K562 (cell line): ENCODE data around the gene AVPR1B. TPM values are rescaled to one million over a fixed set of nuclear protein-coding genes. Genes with fewer than 3 reads are reported as not detected.

ENCODE experiments used
- CBFA2T3 ChIP-seq: fragments of 450-650 bp; IDR thresholded peaks from 2 replicates; pipeline ENCODE4 v1.6.1; 2017
- LCOR ChIP-seq: sonication (generic); formaldehyde crosslinking; IDR thresholded peaks from 2 replicates; pipeline ENCODE4 v1.8.0; 2022; ENCODE audit warnings: mild to moderate bottlenecking, missing genetic modification reagents
- NEUROD1 ChIP-seq: fragments of 150-350 bp; IDR thresholded peaks from 2 replicates; pipeline ENCODE4 v1.6.1; 2014; ENCODE audit warnings: borderline replicate concordance, low read length, low read depth; ENCODE audit not compliant: partially characterized antibody
- TRIM24 ChIP-seq, 2 experiments: fragments of 450-650 bp; IDR thresholded peaks; 2 replicates each; pipeline ENCODE4 v1.6.1; 2016
- ZBTB17 ChIP-seq: fragments of 450-650 bp; formaldehyde crosslinking; IDR thresholded peaks from 2 replicates; pipeline ENCODE4 v1.4.0; 2020; ENCODE audit warnings: mild to moderate bottlenecking
- ZNF165 ChIP-seq: fragments of 250-450 bp; sonication (Bioruptor Pico); IDR thresholded peaks from 2 replicates; pipeline ENCODE4 v1.4.0; 2020; ENCODE audit warnings: borderline replicate concordance
- ZNF23 ChIP-seq: fragments of 250-450 bp; sonication (Bioruptor Pico); IDR thresholded peaks from 2 replicates; pipeline ENCODE4 v1.4.0; 2020; ENCODE audit warnings: mild to moderate bottlenecking
- ZNF239 ChIP-seq: fragments of 250-450 bp; sonication (Bioruptor Pico); IDR thresholded peaks from 2 replicates; pipeline ENCODE4 v1.4.0; 2020; ENCODE audit warnings: mild to moderate bottlenecking
- polyA plus RNA-seq, 8 experiments: library from polyadenylated mRNA; depleted of rRNA in 4 of 8; stranded (reverse) in 5 of 8; unstranded in 3 of 8; fragments of >200 nt; fragmentation: Nextera tagmentation in 2 of 8; fragmentation: Illumina TruSeq in 1 of 8; extraction: Ambion mirVana in 2 of 8; extraction: Trizol in 1 of 8; gene quantifications; 2 replicates each; pipeline versions ENCODE4 v1.2.1 to v1.2.3, GENCODE V29; 2011 to 2014; ENCODE audit warnings: inconsistent platforms in 1 of 8, missing spikeins in 1 of 8
- total RNA-seq, 7 experiments: library from RNA; depleted of rRNA in 6 of 7; stranded (reverse); fragments of >200 nt in 6 of 7; fragmentation: Illumina TruSeq in 2 of 7; extraction: Trizol in 2 of 7; gene quantifications; 2 replicates each; pipeline versions ENCODE4 v1.2.1 to v1.2.3, GENCODE V29; 2011 to 2021; ENCODE audit warnings: low replicate concordance in 1 of 7
- TF ChIP-seq, protein P1 (sequence below): fragments of 450-650 bp; formaldehyde crosslinking; IDR thresholded peaks from 2 replicates; pipeline ENCODE4 v1.4.0; 2020; ENCODE audit warnings: mild to moderate bottlenecking, mixed read lengths
- TF ChIP-seq, protein P2 (sequence below): IDR thresholded peaks from 2 replicates; pipeline ENCODE4 v1.6.1; 2014; ENCODE audit warnings: antibody characterized with exemption
- TF ChIP-seq, protein P3 (sequence below): sonication (generic); formaldehyde crosslinking; IDR thresholded peaks from 2 replicates; pipeline ENCODE4 v1.8.1; 2022; ENCODE audit warnings: missing genetic modification reagents
- TF ChIP-seq, protein P4 (sequence below): fragments of 450-650 bp; IDR thresholded peaks from 2 replicates; pipeline ENCODE4 v1.6.1; 2016; ENCODE audit warnings: mild to moderate bottlenecking, moderate library complexity

Gene AVPR1B
- total and polyA plus RNA-seq, 9 of the 15 experiments (the other 6 are each of a cell fraction or from before 2014, with no cell fraction given), result not detected

DNA sequence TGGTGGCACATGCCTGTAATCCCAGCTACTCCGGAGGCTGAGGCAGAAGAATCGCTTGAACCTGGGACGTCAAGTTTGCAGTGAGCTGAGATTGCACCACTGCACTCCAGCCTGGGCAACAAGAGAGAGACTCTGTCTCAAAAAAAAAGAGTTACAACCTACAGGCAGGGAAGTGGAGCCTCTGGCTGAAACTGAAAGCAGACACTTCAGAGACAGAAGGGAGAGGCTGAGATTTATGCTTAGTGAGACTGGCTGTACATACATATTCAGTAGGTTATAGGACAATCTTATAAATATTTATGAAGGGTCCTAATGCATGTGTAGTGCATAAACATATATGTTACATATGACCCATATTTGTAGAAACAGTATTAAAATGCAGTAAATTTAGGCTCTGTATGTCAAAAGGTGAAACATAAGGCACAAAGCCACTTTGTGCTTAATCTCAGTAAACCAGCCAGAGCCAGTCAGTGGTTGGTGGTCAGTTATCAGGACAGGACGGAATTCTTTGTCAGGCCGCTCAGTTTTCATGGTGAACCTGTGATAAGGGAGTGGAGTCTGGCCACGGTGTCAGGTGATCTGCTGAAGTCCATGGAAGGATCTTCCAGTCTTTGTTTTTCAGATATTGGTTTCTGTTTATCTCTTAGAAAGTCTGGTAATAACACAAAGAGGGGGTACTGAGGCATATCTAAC lies 50.6 kb downstream of the AVPR1B start (continued):
- TF ChIP-seq, protein P1, sequence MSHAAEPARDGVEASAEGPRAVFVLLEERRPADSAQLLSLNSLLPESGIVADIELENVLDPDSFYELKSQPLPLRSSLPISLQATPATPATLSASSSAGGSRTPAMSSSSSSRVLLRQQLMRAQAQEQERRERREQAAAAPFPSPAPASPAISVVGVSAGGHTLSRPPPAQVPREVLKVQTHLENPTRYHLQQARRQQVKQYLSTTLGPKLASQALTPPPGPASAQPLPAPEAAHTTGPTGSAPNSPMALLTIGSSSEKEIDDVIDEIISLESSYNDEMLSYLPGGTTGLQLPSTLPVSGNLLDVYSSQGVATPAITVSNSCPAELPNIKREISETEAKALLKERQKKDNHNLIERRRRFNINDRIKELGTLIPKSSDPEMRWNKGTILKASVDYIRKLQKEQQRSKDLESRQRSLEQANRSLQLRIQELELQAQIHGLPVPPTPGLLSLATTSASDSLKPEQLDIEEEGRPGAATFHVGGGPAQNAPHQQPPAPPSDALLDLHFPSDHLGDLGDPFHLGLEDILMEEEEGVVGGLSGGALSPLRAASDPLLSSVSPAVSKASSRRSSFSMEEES (CRISPR knock-in tag), result peak; percentile 50
- TF ChIP-seq, protein P2, sequence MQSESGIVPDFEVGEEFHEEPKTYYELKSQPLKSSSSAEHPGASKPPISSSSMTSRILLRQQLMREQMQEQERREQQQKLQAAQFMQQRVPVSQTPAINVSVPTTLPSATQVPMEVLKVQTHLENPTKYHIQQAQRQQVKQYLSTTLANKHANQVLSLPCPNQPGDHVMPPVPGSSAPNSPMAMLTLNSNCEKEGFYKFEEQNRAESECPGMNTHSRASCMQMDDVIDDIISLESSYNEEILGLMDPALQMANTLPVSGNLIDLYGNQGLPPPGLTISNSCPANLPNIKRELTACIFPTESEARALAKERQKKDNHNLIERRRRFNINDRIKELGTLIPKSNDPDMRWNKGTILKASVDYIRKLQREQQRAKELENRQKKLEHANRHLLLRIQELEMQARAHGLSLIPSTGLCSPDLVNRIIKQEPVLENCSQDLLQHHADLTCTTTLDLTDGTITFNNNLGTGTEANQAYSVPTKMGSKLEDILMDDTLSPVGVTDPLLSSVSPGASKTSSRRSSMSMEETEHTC, result peak; percentile 79
- TF ChIP-seq, protein P3, sequence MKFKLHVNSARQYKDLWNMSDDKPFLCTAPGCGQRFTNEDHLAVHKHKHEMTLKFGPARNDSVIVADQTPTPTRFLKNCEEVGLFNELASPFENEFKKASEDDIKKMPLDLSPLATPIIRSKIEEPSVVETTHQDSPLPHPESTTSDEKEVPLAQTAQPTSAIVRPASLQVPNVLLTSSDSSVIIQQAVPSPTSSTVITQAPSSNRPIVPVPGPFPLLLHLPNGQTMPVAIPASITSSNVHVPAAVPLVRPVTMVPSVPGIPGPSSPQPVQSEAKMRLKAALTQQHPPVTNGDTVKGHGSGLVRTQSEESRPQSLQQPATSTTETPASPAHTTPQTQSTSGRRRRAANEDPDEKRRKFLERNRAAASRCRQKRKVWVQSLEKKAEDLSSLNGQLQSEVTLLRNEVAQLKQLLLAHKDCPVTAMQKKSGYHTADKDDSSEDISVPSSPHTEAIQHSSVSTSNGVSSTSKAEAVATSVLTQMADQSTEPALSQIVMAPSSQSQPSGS (CRISPR knock-in tag), result no peak
- TF ChIP-seq ZNF23 (CRISPR knock-in tag) (no peak), ZNF165 (no peak), LCOR (CRISPR knock-in tag) (peak; percentile 35; the same call in 1 of the 2 replicates), ZBTB17 (CRISPR knock-in tag) (no peak), TRIM24 (IDR thresholded peaks at IDR 0.05) (peak in 1 of 2 experiments; percentile 78; a peak in 3 of 4 replicates), ZNF239 (CRISPR knock-in tag) (no peak), CBFA2T3 (peak; percentile 95), NEUROD1 (no peak)
- TF ChIP-seq, protein P4, sequence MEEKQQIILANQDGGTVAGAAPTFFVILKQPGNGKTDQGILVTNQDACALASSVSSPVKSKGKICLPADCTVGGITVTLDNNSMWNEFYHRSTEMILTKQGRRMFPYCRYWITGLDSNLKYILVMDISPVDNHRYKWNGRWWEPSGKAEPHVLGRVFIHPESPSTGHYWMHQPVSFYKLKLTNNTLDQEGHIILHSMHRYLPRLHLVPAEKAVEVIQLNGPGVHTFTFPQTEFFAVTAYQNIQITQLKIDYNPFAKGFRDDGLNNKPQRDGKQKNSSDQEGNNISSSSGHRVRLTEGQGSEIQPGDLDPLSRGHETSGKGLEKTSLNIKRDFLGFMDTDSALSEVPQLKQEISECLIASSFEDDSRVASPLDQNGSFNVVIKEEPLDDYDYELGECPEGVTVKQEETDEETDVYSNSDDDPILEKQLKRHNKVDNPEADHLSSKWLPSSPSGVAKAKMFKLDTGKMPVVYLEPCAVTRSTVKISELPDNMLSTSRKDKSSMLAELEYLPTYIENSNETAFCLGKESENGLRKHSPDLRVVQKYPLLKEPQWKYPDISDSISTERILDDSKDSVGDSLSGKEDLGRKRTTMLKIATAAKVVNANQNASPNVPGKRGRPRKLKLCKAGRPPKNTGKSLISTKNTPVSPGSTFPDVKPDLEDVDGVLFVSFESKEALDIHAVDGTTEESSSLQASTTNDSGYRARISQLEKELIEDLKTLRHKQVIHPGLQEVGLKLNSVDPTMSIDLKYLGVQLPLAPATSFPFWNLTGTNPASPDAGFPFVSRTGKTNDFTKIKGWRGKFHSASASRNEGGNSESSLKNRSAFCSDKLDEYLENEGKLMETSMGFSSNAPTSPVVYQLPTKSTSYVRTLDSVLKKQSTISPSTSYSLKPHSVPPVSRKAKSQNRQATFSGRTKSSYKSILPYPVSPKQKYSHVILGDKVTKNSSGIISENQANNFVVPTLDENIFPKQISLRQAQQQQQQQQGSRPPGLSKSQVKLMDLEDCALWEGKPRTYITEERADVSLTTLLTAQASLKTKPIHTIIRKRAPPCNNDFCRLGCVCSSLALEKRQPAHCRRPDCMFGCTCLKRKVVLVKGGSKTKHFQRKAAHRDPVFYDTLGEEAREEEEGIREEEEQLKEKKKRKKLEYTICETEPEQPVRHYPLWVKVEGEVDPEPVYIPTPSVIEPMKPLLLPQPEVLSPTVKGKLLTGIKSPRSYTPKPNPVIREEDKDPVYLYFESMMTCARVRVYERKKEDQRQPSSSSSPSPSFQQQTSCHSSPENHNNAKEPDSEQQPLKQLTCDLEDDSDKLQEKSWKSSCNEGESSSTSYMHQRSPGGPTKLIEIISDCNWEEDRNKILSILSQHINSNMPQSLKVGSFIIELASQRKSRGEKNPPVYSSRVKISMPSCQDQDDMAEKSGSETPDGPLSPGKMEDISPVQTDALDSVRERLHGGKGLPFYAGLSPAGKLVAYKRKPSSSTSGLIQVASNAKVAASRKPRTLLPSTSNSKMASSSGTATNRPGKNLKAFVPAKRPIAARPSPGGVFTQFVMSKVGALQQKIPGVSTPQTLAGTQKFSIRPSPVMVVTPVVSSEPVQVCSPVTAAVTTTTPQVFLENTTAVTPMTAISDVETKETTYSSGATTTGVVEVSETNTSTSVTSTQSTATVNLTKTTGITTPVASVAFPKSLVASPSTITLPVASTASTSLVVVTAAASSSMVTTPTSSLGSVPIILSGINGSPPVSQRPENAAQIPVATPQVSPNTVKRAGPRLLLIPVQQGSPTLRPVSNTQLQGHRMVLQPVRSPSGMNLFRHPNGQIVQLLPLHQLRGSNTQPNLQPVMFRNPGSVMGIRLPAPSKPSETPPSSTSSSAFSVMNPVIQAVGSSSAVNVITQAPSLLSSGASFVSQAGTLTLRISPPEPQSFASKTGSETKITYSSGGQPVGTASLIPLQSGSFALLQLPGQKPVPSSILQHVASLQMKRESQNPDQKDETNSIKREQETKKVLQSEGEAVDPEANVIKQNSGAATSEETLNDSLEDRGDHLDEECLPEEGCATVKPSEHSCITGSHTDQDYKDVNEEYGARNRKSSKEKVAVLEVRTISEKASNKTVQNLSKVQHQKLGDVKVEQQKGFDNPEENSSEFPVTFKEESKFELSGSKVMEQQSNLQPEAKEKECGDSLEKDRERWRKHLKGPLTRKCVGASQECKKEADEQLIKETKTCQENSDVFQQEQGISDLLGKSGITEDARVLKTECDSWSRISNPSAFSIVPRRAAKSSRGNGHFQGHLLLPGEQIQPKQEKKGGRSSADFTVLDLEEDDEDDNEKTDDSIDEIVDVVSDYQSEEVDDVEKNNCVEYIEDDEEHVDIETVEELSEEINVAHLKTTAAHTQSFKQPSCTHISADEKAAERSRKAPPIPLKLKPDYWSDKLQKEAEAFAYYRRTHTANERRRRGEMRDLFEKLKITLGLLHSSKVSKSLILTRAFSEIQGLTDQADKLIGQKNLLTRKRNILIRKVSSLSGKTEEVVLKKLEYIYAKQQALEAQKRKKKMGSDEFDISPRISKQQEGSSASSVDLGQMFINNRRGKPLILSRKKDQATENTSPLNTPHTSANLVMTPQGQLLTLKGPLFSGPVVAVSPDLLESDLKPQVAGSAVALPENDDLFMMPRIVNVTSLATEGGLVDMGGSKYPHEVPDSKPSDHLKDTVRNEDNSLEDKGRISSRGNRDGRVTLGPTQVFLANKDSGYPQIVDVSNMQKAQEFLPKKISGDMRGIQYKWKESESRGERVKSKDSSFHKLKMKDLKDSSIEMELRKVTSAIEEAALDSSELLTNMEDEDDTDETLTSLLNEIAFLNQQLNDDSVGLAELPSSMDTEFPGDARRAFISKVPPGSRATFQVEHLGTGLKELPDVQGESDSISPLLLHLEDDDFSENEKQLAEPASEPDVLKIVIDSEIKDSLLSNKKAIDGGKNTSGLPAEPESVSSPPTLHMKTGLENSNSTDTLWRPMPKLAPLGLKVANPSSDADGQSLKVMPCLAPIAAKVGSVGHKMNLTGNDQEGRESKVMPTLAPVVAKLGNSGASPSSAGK, result no peak
